Measurements from ENCODE around the gene SMCO4.

SMCO4 gene

DNA sequence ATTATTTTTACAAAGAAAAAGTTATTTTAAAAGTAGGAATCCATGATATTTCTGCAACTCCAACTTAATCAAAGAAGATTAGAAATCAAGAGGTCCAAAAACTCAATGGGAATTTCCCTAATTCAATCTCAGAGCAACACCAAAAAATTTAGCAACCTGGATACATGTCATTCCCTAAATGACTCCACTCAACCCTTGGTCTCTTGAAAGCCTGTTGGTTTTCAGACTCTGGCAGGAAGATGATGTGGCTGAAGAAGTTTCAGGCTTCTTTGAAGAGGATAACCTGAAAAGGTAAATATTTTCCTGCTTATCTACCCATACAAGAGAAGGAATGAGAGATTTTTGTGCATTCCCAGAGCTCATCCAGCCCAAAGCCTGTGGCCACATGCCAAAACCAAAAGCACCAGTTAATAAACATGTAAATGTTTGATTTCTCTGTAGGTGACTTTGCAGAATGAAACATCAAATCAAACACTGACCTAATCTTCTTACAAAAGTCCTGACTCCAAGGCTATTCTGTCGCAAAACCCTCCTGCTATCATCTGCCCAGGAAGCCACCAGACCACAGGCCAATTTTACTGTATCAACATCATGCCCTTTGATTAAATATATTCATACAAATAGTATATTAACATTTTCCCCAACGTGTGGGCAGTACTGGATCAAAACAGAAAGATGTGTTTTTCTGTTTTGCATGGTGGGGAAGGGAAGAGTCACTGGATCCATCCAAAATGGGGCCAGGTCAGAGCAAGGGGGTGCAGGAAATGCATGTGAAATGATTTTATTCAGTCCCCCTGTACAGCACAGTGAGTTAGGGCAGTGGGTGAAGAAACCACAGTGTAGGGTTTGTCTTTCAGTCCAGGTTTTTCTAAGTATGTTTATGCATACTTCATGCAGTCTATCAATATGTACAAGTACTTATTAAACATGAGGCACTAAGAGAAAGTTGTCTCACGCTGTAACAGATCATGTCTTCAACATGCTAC lies 38.8 kb downstream of the SMCO4 start:
- DNase-seq (ENCODE audit: low spot score), result no peak

- no peak for DNase-seq (ENCODE audit: low spot score)
Measured at GRCh38 chr11:93501856-93502255, 41.3 kb downstream of the SMCO4 start.

DNA sequence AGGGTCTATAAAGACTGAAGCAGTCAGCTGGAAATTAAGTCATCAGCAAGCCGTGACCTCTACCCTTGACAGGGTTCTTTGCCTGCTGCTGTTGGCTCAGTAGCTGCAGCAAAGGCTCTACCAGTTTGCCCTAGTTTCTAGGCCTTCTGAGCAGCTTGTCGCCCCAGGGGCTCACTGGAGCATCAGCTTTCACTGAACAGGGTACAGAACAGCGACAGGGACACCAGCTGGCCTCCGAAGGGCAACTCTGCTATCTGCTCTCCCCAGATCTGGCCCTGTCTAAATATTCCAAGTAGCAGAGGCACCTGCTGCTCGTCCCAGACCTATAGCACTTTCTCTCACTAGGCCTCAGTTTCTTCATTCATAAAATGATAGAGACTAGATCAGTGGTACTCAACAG lies 42.4 kb downstream of the SMCO4 start:
- DNase-seq (ENCODE audit: low spot score), result no peak

DNA sequence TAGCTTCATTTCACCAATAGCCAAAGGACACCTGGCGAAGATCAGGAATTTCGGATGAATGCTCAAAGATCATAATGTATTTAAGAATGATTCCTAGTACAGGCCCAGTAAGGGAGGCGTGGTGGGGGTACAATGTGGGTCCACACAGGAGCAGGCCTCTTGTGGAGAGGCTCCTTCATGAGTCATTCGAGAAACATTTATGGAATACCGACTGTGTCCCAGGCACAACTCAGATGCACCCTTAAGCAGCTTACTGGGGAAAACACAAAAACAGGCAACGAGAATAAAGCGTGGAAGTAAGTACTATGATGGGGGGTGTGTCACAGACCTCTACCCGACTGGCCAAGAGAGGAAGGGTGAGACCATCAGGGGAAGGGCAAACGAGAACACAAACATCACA lies 44.5 kb downstream of the SMCO4 start:
- no peak for DNase-seq (ENCODE audit: low spot score)

GRCh38 chr11:93498161-93498560 lies 45.0 kb downstream of the SMCO4 start:
- no peak for DNase-seq (ENCODE audit: low spot score)

DNA sequence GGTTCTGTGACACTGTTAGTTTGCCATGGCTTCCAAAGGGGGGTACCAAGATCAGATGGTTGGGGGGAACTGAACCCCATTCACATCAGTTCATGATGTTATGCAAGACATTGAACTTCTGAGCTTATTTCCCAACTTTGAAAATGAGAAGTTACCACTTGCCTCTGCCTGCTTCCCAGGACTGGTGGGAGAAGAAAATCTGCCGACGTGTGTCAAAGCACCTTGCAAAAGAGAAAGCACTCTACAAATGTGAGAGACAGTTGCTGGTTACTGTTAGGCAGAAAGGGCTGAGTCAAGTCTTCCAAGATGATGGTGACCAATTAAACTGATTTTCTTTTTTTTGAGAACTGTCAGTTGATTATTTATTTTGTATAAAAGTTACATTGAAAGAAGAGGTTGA lies 45.6 kb downstream of the SMCO4 start:
- DNase-seq (ENCODE audit: low spot score), result no peak

GRCh38 chr11:93494357-93494756 lies 48.8 kb downstream of the SMCO4 start:
- DNase-seq (ENCODE audit: low spot score), result no peak

GRCh38 chr11:93493252-93493897 lies 49.8 kb downstream of the SMCO4 start:
- no peak for DNase-seq (ENCODE audit: low spot score)

GRCh38 chr11:93492464-93493251 lies 50.5 kb downstream of the SMCO4 start:
- no peak for DNase-seq (ENCODE audit: low spot score)

GRCh38 chr11:93491973-93492372 lies 51.2 kb downstream of the SMCO4 start:
- DNase-seq (ENCODE audit: low spot score), result no peak

DNA sequence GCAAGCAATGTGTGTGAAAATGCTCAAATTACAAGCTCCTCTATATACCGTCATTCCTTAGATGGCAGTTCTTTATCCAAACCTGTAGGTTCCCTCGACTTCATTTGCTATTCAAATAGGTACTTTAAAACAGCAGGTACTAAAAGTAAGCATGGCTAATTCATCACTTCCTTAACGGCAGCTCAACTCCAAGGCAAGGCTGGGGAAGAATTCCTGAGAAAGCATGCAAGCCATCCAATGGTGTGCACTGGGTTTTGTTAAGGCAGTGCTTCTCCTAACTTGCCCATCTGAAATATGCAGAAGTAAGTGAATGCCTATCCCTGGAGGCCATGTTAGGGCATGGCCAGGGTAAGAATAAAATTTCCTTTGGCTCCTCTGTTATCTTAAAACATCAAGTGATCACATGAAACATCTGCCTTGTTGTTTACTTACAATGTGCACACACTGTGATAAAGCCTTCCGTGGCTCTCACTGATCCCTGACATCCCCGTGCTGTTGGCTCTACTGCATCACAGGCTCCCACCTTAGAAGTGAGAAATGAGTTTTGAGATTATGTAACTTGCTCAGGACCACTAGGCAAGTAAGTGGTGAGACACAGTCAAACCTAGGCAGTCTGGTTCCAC lies 52.1 kb downstream of the SMCO4 start:
- DNase-seq (ENCODE audit: low spot score), result no peak

- no peak for DNase-seq (ENCODE audit: low spot score)
Measured at GRCh38 chr11:93489841-93490240, 53.4 kb downstream of the SMCO4 start.

DNA sequence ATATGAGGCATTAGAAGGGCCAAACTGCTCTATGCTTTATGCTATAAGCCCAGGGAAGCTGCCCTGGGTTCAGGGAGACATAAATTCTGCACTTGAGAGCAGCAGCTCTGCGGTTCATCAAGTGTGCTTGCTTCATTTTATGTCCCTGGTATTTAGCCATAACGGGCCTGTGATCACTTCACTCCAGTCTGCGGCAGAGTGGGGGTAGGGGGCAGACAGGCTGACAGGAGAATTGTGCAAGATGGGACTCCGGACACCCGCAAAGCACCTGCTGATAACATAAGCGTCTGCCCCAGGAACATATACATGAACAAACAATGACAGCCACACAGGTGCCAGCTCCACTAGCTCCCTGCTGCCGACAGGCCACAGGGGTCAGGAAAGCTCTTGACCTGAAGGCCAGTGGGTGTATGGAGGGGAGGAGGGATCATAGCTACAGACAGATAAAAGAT lies 56.1 kb downstream of the SMCO4 start:
- no peak for DNase-seq (ENCODE audit: low spot score)

- DNase-seq (ENCODE audit: low spot score), result no peak
Measured at GRCh38 chr11:93485983-93486382, 57.2 kb downstream of the SMCO4 start.

GRCh38 chr11:93484716-93485115 lies 58.5 kb downstream of the SMCO4 start:
- DNase-seq (ENCODE audit: low spot score), result no peak

DNA sequence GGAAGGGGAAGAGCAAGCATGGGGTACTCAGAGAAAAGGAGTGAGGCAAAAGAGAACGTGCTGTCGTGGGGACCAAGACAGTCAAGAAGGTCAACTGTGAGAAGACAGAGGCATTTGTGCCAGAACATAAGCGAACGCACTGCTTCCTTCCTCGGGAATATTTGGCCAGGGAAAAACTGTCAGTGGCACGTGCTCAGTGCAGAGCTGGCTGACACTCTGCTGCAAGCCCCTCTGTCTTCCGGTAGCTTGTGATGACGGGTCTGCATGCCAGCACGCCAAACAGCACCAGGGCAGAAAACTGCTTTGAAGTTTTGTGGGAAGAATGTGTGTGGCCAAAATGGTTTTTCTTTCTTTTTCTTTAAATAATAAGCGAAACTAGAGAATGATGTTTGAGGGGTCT lies 60.6 kb downstream of the SMCO4 start:
- DNase-seq (ENCODE audit: low spot score), result no peak

DNA sequence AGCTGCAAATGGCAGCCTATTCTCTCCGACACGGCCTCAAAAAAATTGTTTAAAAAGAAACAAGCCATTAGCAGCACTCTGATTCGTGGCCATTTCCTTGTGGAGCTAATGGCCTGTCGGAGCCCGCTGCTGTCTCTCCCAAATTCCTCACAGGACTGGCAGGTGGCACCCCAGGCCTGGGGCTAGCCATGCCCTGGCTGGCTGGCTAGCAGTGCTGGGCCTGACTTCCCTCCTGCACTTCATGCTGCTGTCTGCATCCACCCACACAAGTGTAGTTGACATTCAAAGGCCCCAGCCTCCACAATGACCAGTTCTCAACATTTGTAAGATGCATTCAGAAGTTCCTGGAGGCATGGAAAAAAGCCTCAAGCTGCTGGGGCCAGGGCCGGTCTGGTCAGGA lies 61.5 kb downstream of the SMCO4 start:
- no peak for DNase-seq (ENCODE audit: low spot score)

DNA sequence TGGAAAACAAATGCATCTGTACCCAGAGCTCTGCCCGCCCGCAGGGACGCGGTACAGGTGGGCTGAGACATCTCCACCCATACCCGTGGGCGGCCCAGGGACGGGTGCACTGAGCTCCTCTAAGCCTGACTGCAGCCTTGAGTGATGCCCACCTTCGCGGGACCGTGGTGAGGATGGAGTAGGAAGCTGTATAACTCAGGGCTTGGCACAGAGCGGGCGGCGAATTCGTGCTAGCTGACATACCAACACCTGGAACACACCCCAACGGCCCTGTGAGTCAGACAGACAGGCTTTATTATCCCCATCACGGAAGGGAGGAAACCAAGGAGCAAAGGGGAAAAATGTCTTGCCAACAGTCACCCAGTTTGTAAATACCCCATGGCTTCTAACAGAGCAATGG lies 61.9 kb downstream of the SMCO4 start:
- no peak for DNase-seq (ENCODE audit: low spot score)

GRCh38 chr11:93480756-93481155 lies 62.4 kb downstream of the SMCO4 start:
- DNase-seq (ENCODE audit: low spot score), result no peak

- no peak for DNase-seq (ENCODE audit: low spot score)
Measured at GRCh38 chr11:93480256-93480655, 62.9 kb downstream of the SMCO4 start.

GRCh38 chr11:93478841-93479240 lies 64.3 kb downstream of the SMCO4 start:
- no peak for DNase-seq (ENCODE audit: low spot score)

- no peak for DNase-seq (ENCODE audit: low spot score)
Measured at GRCh38 chr11:93477684-93478234, 65.4 kb downstream of the SMCO4 start.
